GM12801 (cell line): Measurements from ENCODE around the gene DISC1.

Experiments
- TF ChIP-seq, protein P1 (sequence below): IDR thresholded peaks from one replicate; pipeline ENCODE4 v1.5.1; 2011; ENCODE audit warnings: control low read depth; ENCODE audit not compliant: insufficient read length; ENCODE audit errors: extremely low read depth

Gene DISC1

DNA sequence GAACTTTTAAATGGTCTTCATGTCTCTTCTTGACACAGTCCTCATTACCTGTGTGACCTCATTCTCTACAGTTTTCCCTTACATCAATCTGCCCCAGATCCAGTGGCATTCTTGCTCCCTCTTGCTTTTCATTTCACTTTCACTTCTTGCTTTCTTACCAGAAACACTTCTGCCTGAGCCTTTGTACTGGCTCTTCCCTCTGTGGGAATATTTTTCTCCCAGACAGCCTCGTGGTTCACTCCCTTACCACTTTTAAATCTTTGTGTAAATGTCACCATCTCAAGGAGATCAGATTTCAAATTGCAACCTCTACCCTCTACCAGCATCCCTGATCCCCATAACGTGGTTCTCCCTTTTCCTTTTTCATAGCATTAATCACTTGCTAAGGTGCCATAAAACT lies 73.2 kb downstream of the DISC1 start:
- TF ChIP-seq, protein P1, sequence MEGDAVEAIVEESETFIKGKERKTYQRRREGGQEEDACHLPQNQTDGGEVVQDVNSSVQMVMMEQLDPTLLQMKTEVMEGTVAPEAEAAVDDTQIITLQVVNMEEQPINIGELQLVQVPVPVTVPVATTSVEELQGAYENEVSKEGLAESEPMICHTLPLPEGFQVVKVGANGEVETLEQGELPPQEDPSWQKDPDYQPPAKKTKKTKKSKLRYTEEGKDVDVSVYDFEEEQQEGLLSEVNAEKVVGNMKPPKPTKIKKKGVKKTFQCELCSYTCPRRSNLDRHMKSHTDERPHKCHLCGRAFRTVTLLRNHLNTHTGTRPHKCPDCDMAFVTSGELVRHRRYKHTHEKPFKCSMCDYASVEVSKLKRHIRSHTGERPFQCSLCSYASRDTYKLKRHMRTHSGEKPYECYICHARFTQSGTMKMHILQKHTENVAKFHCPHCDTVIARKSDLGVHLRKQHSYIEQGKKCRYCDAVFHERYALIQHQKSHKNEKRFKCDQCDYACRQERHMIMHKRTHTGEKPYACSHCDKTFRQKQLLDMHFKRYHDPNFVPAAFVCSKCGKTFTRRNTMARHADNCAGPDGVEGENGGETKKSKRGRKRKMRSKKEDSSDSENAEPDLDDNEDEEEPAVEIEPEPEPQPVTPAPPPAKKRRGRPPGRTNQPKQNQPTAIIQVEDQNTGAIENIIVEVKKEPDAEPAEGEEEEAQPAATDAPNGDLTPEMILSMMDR = no peak

DNA sequence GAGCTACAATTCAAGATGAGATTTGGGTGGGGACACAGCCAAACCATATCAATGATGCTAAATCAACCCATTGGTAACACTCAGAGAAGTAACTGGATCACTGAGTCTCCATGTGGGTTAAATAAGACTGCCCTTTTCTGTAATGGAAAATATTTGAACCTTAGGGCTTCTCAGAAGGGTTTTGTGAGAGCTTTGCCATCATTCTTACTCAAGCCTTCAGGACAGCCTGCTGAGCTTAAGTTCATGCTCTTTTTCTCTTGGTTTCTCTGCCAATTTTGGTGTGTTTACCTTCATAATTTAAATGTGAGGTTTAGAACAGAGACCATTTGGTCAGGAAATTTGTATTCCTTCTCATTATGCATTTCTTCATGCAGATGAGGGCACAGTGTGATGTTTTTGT lies 74.7 kb downstream of the DISC1 start:
- TF ChIP-seq, protein P1 = no peak

DNA sequence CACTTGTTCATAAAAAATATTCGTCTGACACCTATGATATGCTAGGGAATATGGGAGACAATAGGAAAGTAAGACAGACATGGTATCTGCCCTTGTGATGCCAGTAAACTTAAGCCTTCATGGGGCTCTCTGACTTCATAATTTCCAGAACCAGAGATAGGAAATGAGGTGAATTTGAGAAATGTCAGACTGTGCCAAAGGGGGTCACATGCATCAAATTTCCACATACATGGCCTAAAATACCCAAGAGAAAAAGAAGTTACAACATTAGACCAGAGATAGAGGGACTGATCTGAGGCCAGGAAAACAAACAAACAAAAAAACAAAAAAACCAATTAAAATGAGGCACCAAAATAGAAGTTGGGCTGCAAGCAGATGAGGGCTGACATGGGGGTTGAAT lies 75.7 kb downstream of the DISC1 start:
- TF ChIP-seq, protein P1 = no peak

DNA sequence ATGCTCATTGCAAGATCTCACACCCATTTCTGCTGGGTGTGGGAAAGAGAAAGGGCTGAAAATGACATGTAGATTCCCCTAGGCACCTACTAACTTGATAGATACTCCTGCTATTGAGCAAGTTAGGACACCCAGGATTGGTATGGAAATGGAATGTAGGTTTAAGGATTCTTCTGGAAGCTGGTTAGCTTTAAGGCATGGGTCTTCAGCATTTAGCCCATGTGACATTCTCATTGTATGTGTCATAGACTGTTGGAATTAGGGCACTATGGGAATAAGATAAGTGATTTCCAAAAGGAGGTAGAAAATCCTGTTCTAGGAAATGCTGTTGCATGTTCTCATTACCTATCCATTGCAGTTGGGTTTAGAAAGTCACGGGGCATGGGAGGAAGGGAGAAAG lies 76.2 kb downstream of the DISC1 start:
- TF ChIP-seq, protein P1 = no peak

DNA sequence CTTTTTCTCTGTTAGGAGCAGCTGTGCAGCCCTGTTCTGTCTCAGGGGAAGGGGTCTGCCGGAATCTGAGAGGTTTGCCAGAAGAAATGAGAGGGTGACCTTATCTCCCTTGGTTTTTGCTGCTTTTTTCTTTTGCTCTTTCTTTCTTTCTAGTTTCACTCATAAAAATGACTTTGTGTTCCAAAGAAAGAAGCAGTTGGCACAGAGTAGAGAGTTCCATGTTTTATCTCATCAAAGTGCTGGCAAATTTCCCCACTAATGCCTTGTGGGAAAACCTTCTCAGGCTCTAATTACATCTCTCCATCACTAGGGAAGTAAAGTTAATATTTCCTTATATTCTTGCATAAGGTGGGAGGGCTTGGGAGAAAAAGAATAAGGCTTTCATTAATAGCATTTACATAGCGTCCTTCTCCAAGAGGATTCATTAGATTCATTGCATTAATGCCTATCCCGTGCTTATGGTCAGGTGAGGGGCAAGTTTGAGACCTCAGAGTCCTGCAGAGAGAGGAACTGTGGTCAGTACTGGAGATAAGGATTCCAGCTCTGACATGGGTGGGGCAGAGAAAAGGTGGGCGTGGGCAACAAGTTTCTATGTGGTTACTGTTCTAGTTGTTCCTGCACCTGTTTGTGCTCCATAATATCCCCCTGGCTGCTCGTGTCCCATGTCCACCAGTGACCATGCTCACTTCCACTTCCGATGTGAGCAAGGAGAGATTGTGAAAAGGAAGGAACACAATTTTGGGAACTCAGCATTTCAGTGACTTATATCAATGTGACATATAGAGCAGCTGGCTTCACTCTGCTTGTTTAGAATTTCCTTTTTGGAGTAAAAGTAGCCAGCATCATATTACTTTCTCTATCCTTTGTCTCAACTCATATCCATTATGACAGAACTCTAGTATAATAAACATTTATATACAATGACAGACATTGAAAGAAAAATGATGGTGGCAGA lies 79.5 kb downstream of the DISC1 start:
- TF ChIP-seq, protein P1 = no peak

DNA sequence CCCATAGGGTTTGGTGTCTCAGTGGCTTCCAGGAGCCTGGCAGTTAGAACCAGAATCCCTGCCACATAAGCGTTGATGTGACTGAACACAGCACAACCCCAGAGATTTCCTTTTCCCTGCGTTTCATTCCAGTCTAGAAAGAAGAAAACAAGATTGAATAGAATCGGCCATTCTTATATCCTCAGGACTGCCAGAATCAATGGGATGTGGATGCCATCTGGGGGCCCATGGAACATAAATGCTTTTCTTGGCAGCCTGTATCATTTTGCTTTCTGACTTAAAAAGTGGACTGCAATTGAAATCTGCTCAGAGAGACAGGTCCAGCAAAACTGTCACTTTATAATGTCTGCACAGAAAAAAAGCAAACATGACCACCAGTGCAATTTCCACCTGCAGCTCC lies 80.3 kb downstream of the DISC1 start:
- TF ChIP-seq, protein P1 = no peak

DNA sequence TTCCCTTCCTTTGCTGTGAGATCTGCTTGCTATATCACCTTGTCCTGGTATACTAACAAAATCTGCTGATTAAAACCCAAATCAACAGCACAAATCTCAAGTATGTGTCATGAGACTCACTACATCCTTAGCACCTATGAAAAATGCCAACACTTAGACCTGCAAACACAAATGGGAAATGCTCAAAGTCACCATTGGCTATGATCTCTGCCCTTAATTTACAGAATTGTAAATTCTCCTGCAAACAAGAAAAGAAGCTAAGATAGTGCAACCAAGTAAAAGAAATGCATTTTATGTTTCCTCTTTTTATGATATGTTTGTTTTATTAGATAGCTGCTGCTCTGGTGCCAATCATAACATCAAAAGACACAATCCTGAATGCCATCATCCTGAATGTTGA lies 80.8 kb downstream of the DISC1 start:
- TF ChIP-seq, protein P1 = no peak
